H9 (cell line): ENCODE data around the gene CYP2F1. TPM values are rescaled to one million over a fixed set of nuclear protein-coding genes. Genes with fewer than 3 reads are reported as not detected.
"Not testable (repeated sequence)": the region's sequence is repeated elsewhere in the genome, so short reads cannot be mapped to it uniquely, and the experiment has no call there.

Source experiments
- DNase-seq: peaks from one replicate; pipeline ENCODE4 v3.0.0-alpha.2; 2017
- H2AFZ ChIP-seq: one replicate; pipeline ENCODE4 v1.6.1; 2013; ENCODE audit warnings: mild to moderate bottlenecking, low read length, control low read depth, moderate library complexity
- H2AK5ac ChIP-seq: 2 replicates; pipeline ENCODE4 v1.6.1; 2013; ENCODE audit warnings: low read length, control low read depth, mixed read lengths; ENCODE audit not compliant: insufficient read length
- H2BK120ac ChIP-seq: one replicate; pipeline ENCODE4 v1.6.1; 2013; ENCODE audit warnings: low read depth, mild to moderate bottlenecking, low read length, control low read depth, inconsistent platforms; ENCODE audit not compliant: poor library complexity, severe bottlenecking
- H2BK12ac ChIP-seq: 2 replicates; pipeline ENCODE4 v1.6.1; 2013; ENCODE audit warnings: low read length, control low read depth, mixed read lengths, low read depth; ENCODE audit not compliant: insufficient read length
- H2BK15ac ChIP-seq: 2 replicates; pipeline ENCODE4 v1.6.1; 2013; ENCODE audit warnings: low read depth, low read length, control low read depth
- H2BK20ac ChIP-seq: one replicate; pipeline ENCODE4 v1.6.1; 2013; ENCODE audit warnings: low read depth, mild to moderate bottlenecking, low read length, control low read depth, inconsistent platforms; ENCODE audit not compliant: poor library complexity, severe bottlenecking
- H2BK5ac ChIP-seq: 2 replicates; pipeline ENCODE4 v1.6.1; 2013; ENCODE audit warnings: low read length, control low read depth, mixed read lengths; ENCODE audit not compliant: insufficient read length
- H3K14ac ChIP-seq: 2 replicates; pipeline ENCODE4 v1.6.1; 2013; ENCODE audit warnings: low read length, control low read depth; ENCODE audit not compliant: insufficient read depth
- H3K18ac ChIP-seq: 2 replicates; pipeline ENCODE4 v1.6.1; 2013; ENCODE audit warnings: low read depth, mild to moderate bottlenecking, mixed read lengths, low read length, control low read depth; ENCODE audit not compliant: insufficient read length
- H3K23ac ChIP-seq: 2 replicates; pipeline ENCODE4 v1.6.1; 2013; ENCODE audit warnings: low read length, control low read depth, mixed read lengths, low read depth; ENCODE audit not compliant: insufficient read length
- H3K23me2 ChIP-seq: 2 replicates; pipeline ENCODE4 v1.6.1; 2013; ENCODE audit warnings: low read depth, mild to moderate bottlenecking, mixed read lengths, low read length, control low read depth; ENCODE audit not compliant: insufficient read length, poor library complexity, severe bottlenecking
- H3K27ac ChIP-seq: 2 replicates; pipeline ENCODE4 v1.5.1; 2013; ENCODE audit warnings: low read length, control low read depth, mixed read lengths, low read depth; ENCODE audit not compliant: insufficient read length
- H3K27me3 ChIP-seq: 2 replicates; pipeline ENCODE4 v1.6.1; 2013; ENCODE audit warnings: low read length, control low read depth, inconsistent platforms; ENCODE audit not compliant: insufficient read depth
- H3K4ac ChIP-seq: 2 replicates; pipeline ENCODE4 v1.6.1; 2013; ENCODE audit warnings: low read depth, mild to moderate bottlenecking, control low read depth, inconsistent platforms, low read length, moderate library complexity
- H3K4me1 ChIP-seq: 2 replicates; pipeline ENCODE4 v1.6.1; 2013; ENCODE audit warnings: low read length, control low read depth, inconsistent platforms; ENCODE audit not compliant: insufficient read depth
- H3K4me2 ChIP-seq: 2 replicates; pipeline ENCODE4 v1.6.1; 2013; ENCODE audit warnings: low read length, control low read depth, mixed read lengths; ENCODE audit not compliant: insufficient read length, insufficient read depth
- H3K56ac ChIP-seq: 2 replicates; pipeline ENCODE4 v1.6.1; 2013; ENCODE audit warnings: low read depth, mild to moderate bottlenecking, mixed read lengths, low read length, control low read depth; ENCODE audit not compliant: insufficient read length
- H3K79me1 ChIP-seq: 2 replicates; pipeline ENCODE4 v1.6.1; 2013; ENCODE audit warnings: low read depth, mild to moderate bottlenecking, moderate library complexity, low read length, control low read depth, inconsistent platforms; ENCODE audit not compliant: insufficient read depth, poor library complexity, severe bottlenecking
- H3K79me2 ChIP-seq: 2 replicates; pipeline ENCODE4 v1.6.1; 2013; ENCODE audit warnings: low read length, control low read depth, inconsistent platforms; ENCODE audit not compliant: insufficient read depth
- H3K9ac ChIP-seq: 2 replicates; pipeline ENCODE4 v1.6.1; 2013; ENCODE audit warnings: low read length, control low read depth, mixed read lengths; ENCODE audit not compliant: insufficient read length; ENCODE audit errors: extremely low read depth
- H3K9me3 ChIP-seq: one replicate; pipeline ENCODE4 v1.6.1; 2013; ENCODE audit warnings: low read depth, low read length, inconsistent platforms; ENCODE audit not compliant: control insufficient read depth
- H3T11ph ChIP-seq: one replicate; pipeline ENCODE4 v1.6.1; 2013; ENCODE audit warnings: mild to moderate bottlenecking, low read length, control low read depth, inconsistent platforms
- H4K20me1 ChIP-seq: one replicate; pipeline ENCODE4 v1.6.1; 2013; ENCODE audit not compliant: control insufficient read depth, insufficient read length, insufficient read depth
- H4K5ac ChIP-seq: 2 replicates; pipeline ENCODE4 v1.6.1; 2013; ENCODE audit warnings: low read depth, mild to moderate bottlenecking, mixed read lengths, low read length, control low read depth; ENCODE audit not compliant: insufficient read length
- H4K8ac ChIP-seq: replicated peaks from 2 replicates; pipeline ENCODE4 v1.6.1; 2013; ENCODE audit warnings: low read length, control low read depth, mixed read lengths, low read depth; ENCODE audit not compliant: insufficient read length
- H4K91ac ChIP-seq: 2 replicates; pipeline ENCODE4 v1.6.1; 2013; ENCODE audit warnings: low read depth, mild to moderate bottlenecking, moderate library complexity, mixed read lengths, low read length, control low read depth; ENCODE audit not compliant: insufficient read length
- H3K27ac Mint-ChIP-seq, 3 experiments: 2 replicates in 2 of 3; 3 replicates in 1 of 3; pipeline ENCODE4 v1.8.0; 2020 to 2021; ENCODE audit warnings: mixed read lengths in 3 of 3, mild to moderate bottlenecking in 1 of 3, moderate library complexity in 1 of 3
- H3K27me3 Mint-ChIP-seq: 2 replicates; pipeline ENCODE4 v1.8.0; 2021; ENCODE audit warnings: low read depth, mild to moderate bottlenecking, moderate library complexity, mixed read lengths
- H3K36me3 Mint-ChIP-seq, 3 experiments: 2 replicates in 2 of 3; 3 replicates in 1 of 3; pipeline ENCODE4 v1.8.0; 2020 to 2021; ENCODE audit warnings: low read depth in 3 of 3, mixed read lengths in 3 of 3; ENCODE audit not compliant: insufficient read depth in 1 of 3
- H3K4me1 Mint-ChIP-seq, 2 experiments: 2 replicates each; pipeline ENCODE4 v1.8.0; 2020; ENCODE audit warnings: mixed read lengths in 2 of 2
- H3K4me3 Mint-ChIP-seq, 2 experiments: 2 replicates in 1 of 2; 3 replicates in 1 of 2; pipeline ENCODE4 v1.8.0; 2020 to 2021; ENCODE audit warnings: mild to moderate bottlenecking in 2 of 2, mixed read lengths in 2 of 2, moderate library complexity in 1 of 2
- H3K9me3 Mint-ChIP-seq, 2 experiments: 2 replicates in 1 of 2; 3 replicates in 1 of 2; pipeline ENCODE4 v1.8.0; 2020; ENCODE audit warnings: mild to moderate bottlenecking in 2 of 2, mixed read lengths in 2 of 2, moderate library complexity in 1 of 2
- CTCF ChIP-seq: fragments of 200-600 bp; sonication (generic); conservative IDR thresholded peaks from 3 replicates; pipeline ENCODE4 v1.8.0; 2021; ENCODE audit warnings: antibody characterized with exemption, mild to moderate bottlenecking
- WGBS: extraction: QIAGEN DNeasy Blood & Tissue Kit; methylation state at CpG from one replicate; pipeline ENCODE4 v1.1.7; 2013; ENCODE audit warnings: missing lambda C conversion rate, low lambda C conversion rate, mixed read lengths; ENCODE audit not compliant: insufficient read length; ENCODE audit errors: extremely low coverage; 5-methylcytosine and 5-hydroxymethylcytosine counted together
- total RNA-seq: library from RNA; stranded (reverse); gene quantifications from 2 replicates; pipeline ENCODE4 v1.2.1, GENCODE V29; 2021

Gene CYP2F1
- total RNA-seq, 1 experiment from 2014 or later, result 0.63 TPM

GRCh38 chr19:41149831-41150230 is 35.6 kb downstream of the CYP2F1 start:
- Histone ChIP-seq H3K4me1 (no peaks in the 10 kb centered on the region), H4K91ac (no peak overlapping the region), H3K23me2 (no peaks in the 10 kb centered on the region), H3K9me3 (no peaks in the 10 kb centered on the region), H4K5ac (no peak overlapping the region), H4K20me1 (no peaks in the 10 kb centered on the region), H3K27me3 (no peaks in the 10 kb centered on the region), H3K79me2 (no peaks in the 10 kb centered on the region), H2AFZ (no peak overlapping the region), H2BK15ac (no peak overlapping the region), H4K8ac (no peak overlapping the region), H3T11ph (no peak overlapping the region), H2BK120ac (no peak overlapping the region), H2BK12ac (no peak overlapping the region), H2BK20ac (no peak overlapping the region), H3K4me2 (no peak overlapping the region), H3K56ac (no peak overlapping the region), H3K9ac (no peak overlapping the region), H3K23ac (no peak overlapping the region), H3K18ac (no peak overlapping the region), H3K14ac (no peak overlapping the region), H2BK5ac (no peak overlapping the region), H3K79me1 (no peaks in the 10 kb centered on the region), H2AK5ac (no peak overlapping the region), H3K4ac (no peak overlapping the region), H3K27ac (no peak overlapping the region)
- Mint-ChIP-seq H3K9me3 (peaks cover 0 to 6% of the 10 kb centered on the region in 2 experiments; a peak in 2 of 5 replicates), H3K4me1 (no peaks in the 10 kb centered on the region; a peak in 1 of 4 replicates), H3K4me3 (no peak overlapping the region), H3K27me3 (no peaks in the 10 kb centered on the region), H3K27ac (no peak overlapping the region), H3K36me3 (peaks cover 0 to 4% (median 0%) of the 10 kb centered on the region in 3 experiments; a peak in 1 of 7 replicates)
- WGBS, result no CpG with 5 or more reads among the region's 2 CpGs
- no peak for DNase-seq
- TF ChIP-seq CTCF, result no peak

DNA sequence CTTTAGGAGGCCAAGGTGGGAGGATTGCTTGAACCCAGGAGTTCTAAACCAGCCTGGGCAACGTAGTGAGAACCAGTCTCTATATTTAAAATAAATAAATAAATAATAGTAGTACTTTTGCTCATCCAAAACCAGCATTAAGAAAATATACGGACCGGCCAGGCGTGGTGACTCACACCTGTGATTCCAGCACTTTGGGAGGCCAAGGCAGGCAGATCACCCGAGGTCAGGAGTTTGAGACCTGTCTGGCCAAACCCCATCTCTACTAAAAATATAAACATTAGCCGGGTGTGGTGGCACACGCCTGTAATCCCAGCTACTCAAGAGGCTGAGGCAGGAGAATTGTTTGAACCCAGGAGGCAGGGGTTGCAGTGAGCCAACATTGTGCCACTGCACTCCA is 36.8 kb downstream of the CYP2F1 start:
- H3K36me3 Mint-ChIP-seq, H2AFZ ChIP-seq, H2AK5ac ChIP-seq, H2BK20ac ChIP-seq, H4K8ac ChIP-seq, H4K20me1 ChIP-seq, H3K9me3 ChIP-seq, H3K23ac ChIP-seq, H2BK5ac ChIP-seq, H3K14ac ChIP-seq, H3K23me2 ChIP-seq, H3K4me2 ChIP-seq, H3K4me1 Mint-ChIP-seq, H4K91ac ChIP-seq, H3K79me2 ChIP-seq, H3K27me3 ChIP-seq, H3K56ac ChIP-seq, H3K4ac ChIP-seq, H2BK15ac ChIP-seq, H3K4me3 Mint-ChIP-seq, H2BK12ac ChIP-seq, H3T11ph ChIP-seq, H3K27me3 Mint-ChIP-seq, H3K4me1 ChIP-seq, H3K9ac ChIP-seq, H3K27ac Mint-ChIP-seq, H3K9me3 Mint-ChIP-seq, H2BK120ac ChIP-seq, DNase-seq, H3K79me1 ChIP-seq, H3K27ac ChIP-seq, H3K18ac ChIP-seq, H4K5ac ChIP-seq: not testable (repeated sequence)
- no CpG with 5 or more reads among the region's 7 CpGs for WGBS
